GM20000 (cell line): ENCODE data around the gene ELMO3.

ENCODE experiments used
- DNase-seq: peaks from one replicate; pipeline ENCODE4 v3.0.0; 2012; ENCODE audit warnings: low spot score
- TF ChIP-seq, protein P1 (sequence below): IDR thresholded peaks from 2 replicates; pipeline ENCODE4 v1.5.1; 2012; ENCODE audit warnings: mild to moderate bottlenecking, control low read depth; ENCODE audit errors: extremely low read depth, missing control alignments

ELMO3 gene

GRCh38 chr16:67199011-67199807, at the start of gene ELMO3:
TSS of gene ELMO3 (plus strand) at chr16:67199131. CDS start at chr16:67199327, 196 bp downstream.
- no peak for DNase-seq
- TF ChIP-seq, protein P1, sequence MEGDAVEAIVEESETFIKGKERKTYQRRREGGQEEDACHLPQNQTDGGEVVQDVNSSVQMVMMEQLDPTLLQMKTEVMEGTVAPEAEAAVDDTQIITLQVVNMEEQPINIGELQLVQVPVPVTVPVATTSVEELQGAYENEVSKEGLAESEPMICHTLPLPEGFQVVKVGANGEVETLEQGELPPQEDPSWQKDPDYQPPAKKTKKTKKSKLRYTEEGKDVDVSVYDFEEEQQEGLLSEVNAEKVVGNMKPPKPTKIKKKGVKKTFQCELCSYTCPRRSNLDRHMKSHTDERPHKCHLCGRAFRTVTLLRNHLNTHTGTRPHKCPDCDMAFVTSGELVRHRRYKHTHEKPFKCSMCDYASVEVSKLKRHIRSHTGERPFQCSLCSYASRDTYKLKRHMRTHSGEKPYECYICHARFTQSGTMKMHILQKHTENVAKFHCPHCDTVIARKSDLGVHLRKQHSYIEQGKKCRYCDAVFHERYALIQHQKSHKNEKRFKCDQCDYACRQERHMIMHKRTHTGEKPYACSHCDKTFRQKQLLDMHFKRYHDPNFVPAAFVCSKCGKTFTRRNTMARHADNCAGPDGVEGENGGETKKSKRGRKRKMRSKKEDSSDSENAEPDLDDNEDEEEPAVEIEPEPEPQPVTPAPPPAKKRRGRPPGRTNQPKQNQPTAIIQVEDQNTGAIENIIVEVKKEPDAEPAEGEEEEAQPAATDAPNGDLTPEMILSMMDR, result no peak

DNA sequence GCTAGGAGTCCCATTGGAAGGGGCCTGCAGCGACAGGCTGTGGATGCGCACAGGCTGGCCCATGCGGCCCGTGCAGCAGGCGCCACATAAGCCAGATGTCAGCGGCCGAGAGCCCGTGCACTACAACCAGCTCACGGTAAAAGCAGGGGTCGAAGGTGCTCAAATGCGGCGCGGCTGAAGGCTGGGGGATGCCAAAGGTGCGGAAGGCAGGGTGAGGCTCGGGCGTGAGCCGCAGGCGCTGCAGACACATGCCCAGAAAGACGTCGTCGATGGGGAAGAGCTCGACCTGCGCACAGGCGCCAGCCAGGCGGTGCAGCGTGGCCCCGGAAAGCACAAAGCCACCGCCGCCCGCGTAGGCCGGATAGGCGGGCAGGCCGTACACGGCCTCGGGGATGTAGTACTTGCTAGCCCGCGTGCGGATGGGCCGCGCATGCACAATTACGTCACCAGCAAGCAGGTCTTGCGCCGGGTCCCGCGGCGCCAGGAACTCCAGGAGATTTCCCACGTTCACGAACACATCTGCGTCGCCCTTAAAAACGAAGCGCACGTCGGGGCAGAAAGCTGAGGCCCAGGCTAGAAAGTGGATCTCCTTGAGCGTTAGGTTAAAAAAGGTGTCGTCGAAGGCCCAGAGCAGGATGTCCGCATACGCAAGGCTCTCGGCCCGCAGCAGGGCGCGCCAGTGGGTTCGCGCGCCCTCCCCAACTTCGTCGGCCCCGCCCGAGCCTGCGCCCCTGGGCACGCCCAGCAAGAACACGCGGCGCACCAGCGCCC, 49.5 kb upstream of the ELMO3 start:
- TF ChIP-seq, protein P1, result no peak
- no peak for DNase-seq

GRCh38 chr16:67150047-67150832, 48.7 kb upstream of the ELMO3 start:
- peak; percentile 91 for DNase-seq
- TF ChIP-seq, protein P1, result no peak

- peak; percentile 85 for DNase-seq
- TF ChIP-seq, protein P1, result no peak
Observed at GRCh38 chr16:67150833-67151396, 48.0 kb upstream of the ELMO3 start, which contains the start of gene B3GNT9. TSS of gene B3GNT9 (minus strand) at chr16:67150998. CDS start at chr16:67150485, 513 bp downstream.

DNA sequence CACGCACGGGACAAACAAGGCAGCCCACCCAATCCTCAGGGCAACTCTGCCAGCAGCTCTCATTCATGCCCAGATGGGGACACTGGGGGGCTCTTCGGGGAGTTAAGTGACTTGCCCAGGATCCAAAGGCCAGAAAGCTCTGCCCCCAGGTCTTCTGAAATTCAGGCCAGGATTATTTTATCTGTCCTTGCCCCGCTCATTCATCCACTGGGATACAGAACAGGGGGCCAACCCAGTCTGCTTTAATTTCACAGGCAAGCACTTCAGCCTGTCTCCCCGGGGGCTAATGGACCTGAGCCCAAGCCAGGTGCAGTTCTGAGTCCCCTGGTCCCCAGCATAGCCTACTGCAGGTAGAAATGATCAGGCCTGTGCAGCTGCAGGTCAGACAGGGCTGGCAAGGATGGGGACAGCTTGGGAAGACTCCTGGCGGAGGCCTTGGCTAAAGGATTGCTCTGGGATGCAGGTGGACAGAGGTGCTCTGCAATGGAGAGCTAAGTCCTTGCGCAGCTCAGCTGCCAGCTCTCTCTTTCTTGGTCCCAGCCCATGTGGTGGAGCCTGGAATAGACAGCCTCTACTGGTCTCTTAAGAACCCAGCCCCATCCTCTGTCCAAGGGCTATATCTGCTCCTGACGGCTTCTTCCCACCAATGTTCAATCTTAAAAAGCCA, 47.4 kb upstream of the ELMO3 start:
- no peak for DNase-seq

More for the DNA sequence above, 47.4 kb upstream of the ELMO3 start:
- TF ChIP-seq, protein P1, result no peak
